GM18517 (cell line): Measurements from ENCODE around the gene STXBP6.

Experiments
- ATAC-seq: cut with Tn5 transposase; IDR thresholded peaks from one replicate; pipeline ENCODE4 v1.9.1; 2021; ENCODE audit warnings: mild to moderate bottlenecking, moderate library complexity; ENCODE audit not compliant: unreplicated experiment

STXBP6 gene

GRCh38 chr14:25019892-25020291 lies 30.1 kb downstream of the STXBP6 start:
- no peak for ATAC-seq

GRCh38 chr14:25017562-25017961 lies 32.4 kb downstream of the STXBP6 start:
- no peak for ATAC-seq

GRCh38 chr14:25015761-25016160 lies 34.2 kb downstream of the STXBP6 start:
- no peak for ATAC-seq

- ATAC-seq: no peak
These were observed 35.5 kb downstream of the STXBP6 start for GRCh38 chr14:25014440-25014839.

GRCh38 chr14:25011095-25011494 lies 38.9 kb downstream of the STXBP6 start:
- no peak for ATAC-seq

- no peak for ATAC-seq
These were observed 39.5 kb downstream of the STXBP6 start for GRCh38 chr14:25010471-25010870.

- no peak for ATAC-seq
These were observed 40.1 kb downstream of the STXBP6 start for GRCh38 chr14:25009891-25010290.

GRCh38 chr14:25007832-25008231 lies 42.1 kb downstream of the STXBP6 start:
- ATAC-seq: no peak

- peak; percentile 61 for ATAC-seq
These were observed 42.8 kb downstream of the STXBP6 start for GRCh38 chr14:25006961-25007795.

GRCh38 chr14:25006031-25006430 lies 43.9 kb downstream of the STXBP6 start:
- no peak for ATAC-seq

- ATAC-seq: no peak
These were observed 45.5 kb downstream of the STXBP6 start for GRCh38 chr14:25004389-25004809.

GRCh38 chr14:25003537-25003936 lies 46.4 kb downstream of the STXBP6 start:
- no peak for ATAC-seq

- ATAC-seq: no peak
These were observed 48.3 kb downstream of the STXBP6 start for GRCh38 chr14:25001601-25002000.

GRCh38 chr14:25001156-25001555 lies 48.8 kb downstream of the STXBP6 start:
- ATAC-seq: no peak

GRCh38 chr14:24999157-24999556 lies 50.8 kb downstream of the STXBP6 start:
- no peak for ATAC-seq

- ATAC-seq: no peak
These were observed 52.8 kb downstream of the STXBP6 start for GRCh38 chr14:24996930-24997725.

- ATAC-seq: no peak
These were observed 54.9 kb downstream of the STXBP6 start for GRCh38 chr14:24995016-24995415.

GRCh38 chr14:24993631-24994030 lies 56.3 kb downstream of the STXBP6 start:
- no peak for ATAC-seq

GRCh38 chr14:24992624-24993360 lies 57.2 kb downstream of the STXBP6 start:
- ATAC-seq: no peak

- no peak for ATAC-seq
These were observed 58.1 kb downstream of the STXBP6 start for GRCh38 chr14:24991821-24992220.

- no peak for ATAC-seq
These were observed 58.7 kb downstream of the STXBP6 start for GRCh38 chr14:24991288-24991687.
